K562 (cell line): ENCODE data around the gene MAPK8IP2. TPM values are rescaled to one million over a fixed set of nuclear protein-coding genes. Genes with fewer than 3 reads are reported as not detected.

ENCODE experiments used
- ATAC-seq: fragments of 200-7000 bp; cut with Tn5 transposase; 3 replicates; pipeline ENCODE4 v1.9.1; 2020; ENCODE audit warnings: moderate library complexity
- BruUV-seq: library from RNA; stranded (reverse); fragments of 400-500 nt; replicated peaks from 2 replicates; lab custom pipeline; 2021; lab: Mats Ljungman, UMichigan
- CTCF ChIA-PET: fragments of 300-600 bp; formaldehyde crosslinking; extraction: SDS; loops from one replicate; lab custom pipeline; 2021; ENCODE audit warnings: low intra/inter-chr PET ratio; lab: Yijun Ruan, JAX
- POLR2A ChIA-PET: fragments of 300-600, 350-650 bp; sonication (Branson Sonifier 250); formaldehyde crosslinking; extraction: SDS; loops from one replicate; lab custom pipeline; 2021; ENCODE audit warnings: antibody characterized with exemption, inconsistent platforms; lab: Yijun Ruan, JAX
- DNase-seq, 4 experiments: peaks; one replicate each; pipeline versions ENCODE4 v3.0.0 to v3.0.0-alpha.2; 2011 to 2018; ENCODE audit warnings: low spot score in 3 of 4, mixed read lengths in 3 of 4; ENCODE audit errors: extremely low read depth in 1 of 4
- FAIRE-seq: peaks from 2 replicates; lab custom pipeline; 2011; peaks lifted over from hg19 to GRCh38; lab: Jason Lieb, UNC
- H2AFZ ChIP-seq: 2 replicates; pipeline ENCODE4 v1.6.0; 2011; ENCODE audit warnings: low read depth, low read length, control low read depth, inconsistent platforms
- H3K27ac ChIP-seq: fragments of 200-600 bp; 3 replicates; pipeline ENCODE4 v1.8.0; 2011; ENCODE audit warnings: low read depth, mild to moderate bottlenecking, control low read depth, inconsistent platforms, low read length, moderate library complexity, mixed read lengths; ENCODE audit errors: extremely low read depth
- H3K27me3 ChIP-seq, 2 experiments: fragments of 300-600 bp in 1 of 2; 2 replicates in 1 of 2; 3 replicates in 1 of 2; pipeline versions ENCODE4 v1.6.0 to v1.8.0; 2011; ENCODE audit warnings: inconsistent platforms in 2 of 2, low read length in 2 of 2, mild to moderate bottlenecking in 1 of 2, mixed read lengths in 1 of 2, moderate library complexity in 1 of 2; ENCODE audit not compliant: control insufficient read depth in 2 of 2, insufficient read depth in 2 of 2
- H3K36me3 ChIP-seq: fragments of 300-600 bp; 3 replicates; pipeline ENCODE4 v1.8.0; 2011; ENCODE audit warnings: mild to moderate bottlenecking, low read length, inconsistent platforms; ENCODE audit not compliant: control insufficient read depth, insufficient read depth
- H3K4me1 ChIP-seq, 2 experiments: fragments of 200-600 bp in 1 of 2; replicated peaks in 1 of 2; 2 replicates in 1 of 2; 3 replicates in 1 of 2; pipeline versions ENCODE4 v1.5.1 to v1.8.0; 2011; ENCODE audit warnings: inconsistent platforms in 2 of 2, low read length in 2 of 2, mild to moderate bottlenecking in 1 of 2, mixed read lengths in 1 of 2, moderate library complexity in 1 of 2; ENCODE audit not compliant: control insufficient read depth in 2 of 2, insufficient read depth in 2 of 2
- H3K4me2 ChIP-seq: 2 replicates; pipeline ENCODE4 v1.6.1; 2011; ENCODE audit warnings: low read length, control low read depth, inconsistent platforms, mixed read lengths; ENCODE audit not compliant: insufficient read depth
- H3K4me3 ChIP-seq: fragments of 200-600 bp; sonication (generic), shearing (Covaris generic); 2 replicates; pipeline ENCODE4 v1.5.1; 2016; ENCODE audit warnings: control low read depth, inconsistent platforms
- H3K79me2 ChIP-seq: fragments of 200-600 bp; 3 replicates; pipeline ENCODE4 v1.8.0; 2011; ENCODE audit warnings: low read length, inconsistent platforms; ENCODE audit not compliant: control insufficient read depth, insufficient read depth
- H3K9ac ChIP-seq, 2 experiments: 2 replicates each; pipeline versions ENCODE4 v1.6.0 to v1.6.1; 2011; ENCODE audit warnings: low read depth in 2 of 2, low read length in 2 of 2, control low read depth in 1 of 2, inconsistent platforms in 1 of 2, mild to moderate bottlenecking in 1 of 2, mixed read lengths in 1 of 2; ENCODE audit not compliant: insufficient read depth in 1 of 2
- H3K9me1 ChIP-seq: one replicate; pipeline ENCODE4 v1.6.0; 2011; ENCODE audit warnings: inconsistent platforms, mild to moderate bottlenecking, low read length, moderate library complexity; ENCODE audit not compliant: control insufficient read depth, insufficient read depth
- H3K9me3 ChIP-seq: replicated peaks from 2 replicates; pipeline ENCODE4 v1.5.1; 2011; ENCODE audit warnings: low read depth, low read length, inconsistent platforms; ENCODE audit not compliant: control insufficient read depth, insufficient read depth
- H4K20me1 ChIP-seq: replicated peaks from 2 replicates; pipeline ENCODE4 v1.6.1; 2011; ENCODE audit warnings: low read length, inconsistent platforms, mixed read lengths; ENCODE audit not compliant: control insufficient read depth, insufficient read depth
- HINFP ChIP-seq: fragments of 450-650 bp; conservative IDR thresholded peaks from 2 replicates; pipeline ENCODE4 v1.6.1; 2016; ENCODE audit warnings: missing genetic modification characterization, low read depth, mild to moderate bottlenecking, control low read depth, missing compliant biosample characterization
- MED1 ChIP-seq: sonication (generic); formaldehyde crosslinking; IDR thresholded peaks from 2 replicates; pipeline ENCODE4 v1.8.1; 2023; ENCODE audit warnings: missing genetic modification reagents, borderline replicate concordance
- NR1H2 ChIP-seq: sonication (generic); formaldehyde crosslinking; IDR thresholded peaks from 2 replicates; pipeline ENCODE4 v1.4.0; 2020; ENCODE audit warnings: mild to moderate bottlenecking, missing genetic modification reagents
- PTTG1 ChIP-seq: fragments of 450-650 bp; IDR thresholded peaks from 2 replicates; pipeline ENCODE4 v1.6.1; 2016; ENCODE audit warnings: low read depth, mild to moderate bottlenecking, missing genetic modification characterization, missing compliant biosample characterization
- ZNF24 ChIP-seq: fragments of 450-650 bp; IDR thresholded peaks from 2 replicates; pipeline ENCODE4 v1.6.1; 2016
- WGBS: fragments of 100-300 bp; shearing (Covaris generic); methylation state at CpG from one replicate; pipeline ENCODE4 v1.1.6; 2016; ENCODE audit warnings: low coverage, mixed read lengths; ENCODE audit not compliant: insufficient coverage; ENCODE audit errors: missing lambda C conversion rate; 5-methylcytosine and 5-hydroxymethylcytosine counted together
- in situ Hi-C: fragments of 300-500 bp; cut with MboI; formaldehyde crosslinking; loops from 4 replicates; pipeline ENCODE4 v1.15.0; 2018; ENCODE audit warnings: inconsistent platforms, mixed read lengths
- intact Hi-C: fragments of 100-400 bp; cut with micrococcal nuclease; formaldehyde crosslinking; loops from 2 replicates; pipeline ENCODE4 v1.14.2; 2022
- polyA plus RNA-seq, 8 experiments: library from polyadenylated mRNA; depleted of rRNA in 4 of 8; stranded (reverse) in 5 of 8; unstranded in 3 of 8; fragments of >200 nt; fragmentation: Nextera tagmentation in 2 of 8; fragmentation: Illumina TruSeq in 1 of 8; extraction: Ambion mirVana in 2 of 8; extraction: Trizol in 1 of 8; gene quantifications; 2 replicates each; pipeline versions ENCODE4 v1.2.1 to v1.2.3, GENCODE V29; 2011 to 2014; ENCODE audit warnings: inconsistent platforms in 1 of 8, missing spikeins in 1 of 8
- total RNA-seq, 7 experiments: library from RNA; depleted of rRNA in 6 of 7; stranded (reverse); fragments of >200 nt in 6 of 7; fragmentation: Illumina TruSeq in 2 of 7; extraction: Trizol in 2 of 7; gene quantifications; 2 replicates each; pipeline versions ENCODE4 v1.2.1 to v1.2.3, GENCODE V29; 2011 to 2021; ENCODE audit warnings: low replicate concordance in 1 of 7
- TF ChIP-seq, protein P1 (sequence below): sonication (generic); formaldehyde crosslinking; IDR thresholded peaks from 2 replicates; pipeline ENCODE4 v1.8.1; 2022; ENCODE audit warnings: missing genetic modification reagents

MAPK8IP2 gene
- total and polyA plus RNA-seq, 9 of the 15 experiments (the other 6 are each of a cell fraction or from before 2014, with no cell fraction given) = 0.01 to 0.47 (median 0.07) TPM; not detected in 2

DNA sequence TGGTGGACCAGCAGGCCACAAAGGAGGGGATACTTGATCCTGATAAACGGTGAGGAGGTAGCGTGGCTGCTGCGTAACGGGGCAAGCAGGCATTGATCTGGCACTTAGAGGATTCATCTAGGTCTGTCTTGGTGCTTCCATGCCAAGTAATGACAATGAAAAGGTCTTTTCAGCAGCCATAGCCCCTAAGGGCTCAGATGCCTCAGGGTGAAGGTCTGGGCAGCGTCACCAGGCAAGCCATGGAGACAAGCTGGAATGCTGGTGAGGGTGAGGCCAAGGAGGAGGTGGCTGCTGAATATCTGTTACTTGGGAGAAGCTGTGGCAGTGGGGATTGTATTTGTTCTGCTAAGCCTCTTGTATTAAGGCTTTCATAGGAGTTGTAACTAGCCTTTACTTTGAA, 13.2 kb upstream of the MAPK8IP2 start:
- no peak overlapping the region for H3K4me3 ChIP-seq
- in situ Hi-C loops = no loop called here
- TF ChIP-seq HINFP (tag) = no peak
- no peak for TF ChIP-seq NR1H2
- no peak for TF ChIP-seq PTTG1 (tag)
- no peak for TF ChIP-seq ZNF24
- TF ChIP-seq, protein P1, sequence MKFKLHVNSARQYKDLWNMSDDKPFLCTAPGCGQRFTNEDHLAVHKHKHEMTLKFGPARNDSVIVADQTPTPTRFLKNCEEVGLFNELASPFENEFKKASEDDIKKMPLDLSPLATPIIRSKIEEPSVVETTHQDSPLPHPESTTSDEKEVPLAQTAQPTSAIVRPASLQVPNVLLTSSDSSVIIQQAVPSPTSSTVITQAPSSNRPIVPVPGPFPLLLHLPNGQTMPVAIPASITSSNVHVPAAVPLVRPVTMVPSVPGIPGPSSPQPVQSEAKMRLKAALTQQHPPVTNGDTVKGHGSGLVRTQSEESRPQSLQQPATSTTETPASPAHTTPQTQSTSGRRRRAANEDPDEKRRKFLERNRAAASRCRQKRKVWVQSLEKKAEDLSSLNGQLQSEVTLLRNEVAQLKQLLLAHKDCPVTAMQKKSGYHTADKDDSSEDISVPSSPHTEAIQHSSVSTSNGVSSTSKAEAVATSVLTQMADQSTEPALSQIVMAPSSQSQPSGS = no peak
- no peak for TF ChIP-seq MED1 (CRISPR knock-in tag)
- ChIA-PET POLR2A (interaction anchor here (2.7 kb wide), 1 partner anchor 21 kb away, joined by 8 read pairs; no protein-coding TSS in a partner anchor), CTCF (no interaction called here)
- FAIRE-seq (no peak), DNase-seq (no peak), ATAC-seq (no peak)
- no peaks in the 10 kb centered on the region for H4K20me1 ChIP-seq
- WGBS = 24% methylated on average over 5 of the region's 5 CpGs
- intact Hi-C loops = no loop called here
- H3K79me2 ChIP-seq = no peaks in the 10 kb centered on the region
- H3K9ac ChIP-seq = no peak overlapping the region
- H3K9me3 ChIP-seq = no peaks in the 10 kb centered on the region
- H2AFZ ChIP-seq = no peak overlapping the region
- no TSS peak for BruUV-seq
- H3K4me2 ChIP-seq = no peak overlapping the region
- H3K36me3 ChIP-seq = no peaks in the 10 kb centered on the region
- H3K9me1 ChIP-seq = no peaks in the 10 kb centered on the region
- no peak overlapping the region for H3K27ac ChIP-seq
- peaks cover 0 to 4% of the 10 kb centered on the region in 2 experiments; a peak in 2 of 5 replicates for H3K27me3 ChIP-seq
- H3K4me1 ChIP-seq = peaks cover 10% of the 10 kb centered on the region in 2 experiments; a peak in 4 of 5 replicates
